ENCODE measurements around the gene CDK19. TPM values are rescaled to one million over a fixed set of nuclear protein-coding genes. Genes with fewer than 3 reads are reported as not detected.

Gene CDK19
- total RNA-seq, 1 experiment from 2014 or later = 7.0 TPM

DNA sequence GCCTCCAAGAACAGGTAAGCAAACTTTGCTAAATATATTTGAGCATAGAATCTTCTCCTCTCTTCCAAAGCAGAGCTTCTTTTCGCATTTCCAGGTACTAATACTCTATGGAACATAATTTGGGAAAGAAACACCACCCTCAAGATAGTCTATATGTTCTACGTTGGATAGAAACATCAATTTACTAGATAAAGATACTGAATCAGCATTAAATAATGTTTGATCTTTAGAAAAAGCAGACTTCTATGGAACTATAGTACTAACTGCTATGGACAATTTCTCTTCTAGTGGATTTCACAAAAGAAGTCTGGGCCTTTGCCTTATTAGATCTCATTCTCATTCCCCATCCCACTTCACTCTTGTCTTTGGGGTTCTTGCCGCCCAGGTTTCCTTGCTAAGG, 103.0 kb downstream of the CDK19 start:
- Histone ChIP-seq H2AK5ac (ENCODE audit: insufficient read length, low read length) (no peak overlapping the region), H2BK12ac (ENCODE audit: insufficient read length, low read depth, low read length) (no peak overlapping the region), H2AFZ (ENCODE audit: low read length) (no peak overlapping the region), H3K27me3 (ENCODE audit: insufficient read depth, low read length) (no peaks in the 10 kb centered on the region), H4K91ac (ENCODE audit: insufficient read length, low read depth, low read length) (no peak overlapping the region), H3K23me2 (ENCODE audit: insufficient read length, low read depth, low read length, poor library complexity, severe bottlenecking) (no peaks in the 10 kb centered on the region), H3K14ac (ENCODE audit: insufficient read depth, low read length) (no peak overlapping the region), H3K79me2 (ENCODE audit: insufficient read depth, low read length) (no peaks in the 10 kb centered on the region), H2BK5ac (ENCODE audit: insufficient read length, low read length) (no peak overlapping the region), H3K27ac (ENCODE audit: insufficient read length, low read depth, low read length) (no peak overlapping the region), H4K20me1 (ENCODE audit: control insufficient read depth, insufficient read depth, insufficient read length) (no peaks in the 10 kb centered on the region), H2BK20ac (ENCODE audit: low read depth, low read length, poor library complexity, severe bottlenecking) (no peak overlapping the region), H3K4me1 (ENCODE audit: insufficient read depth, low read length) (no peaks in the 10 kb centered on the region; the same call in 1 of the 2 replicates), H3K56ac (ENCODE audit: insufficient read length, low read depth, low read length) (no peak overlapping the region), H2BK15ac (ENCODE audit: low read depth, low read length) (no peak overlapping the region), H3K18ac (ENCODE audit: insufficient read length, low read depth, low read length) (no peak overlapping the region), H3K4ac (ENCODE audit: low read depth, low read length) (no peak overlapping the region), H3K4me2 (ENCODE audit: insufficient read depth, insufficient read length, low read length) (no peak overlapping the region), H3K9ac (ENCODE audit: extremely low read depth, insufficient read length, low read length) (no peak overlapping the region), H2BK120ac (ENCODE audit: low read depth, low read length, poor library complexity, severe bottlenecking) (no peak overlapping the region), H3K9me3 (ENCODE audit: control insufficient read depth, low read depth, low read length) (no peaks in the 10 kb centered on the region), H4K8ac (replicated peaks; ENCODE audit: insufficient read length, low read depth, low read length) (no peak overlapping the region), H4K5ac (ENCODE audit: insufficient read length, low read depth, low read length) (no peak overlapping the region), H3K79me1 (ENCODE audit: insufficient read depth, low read depth, low read length, poor library complexity, severe bottlenecking) (no peaks in the 10 kb centered on the region), H3T11ph (ENCODE audit: low read length) (no peak overlapping the region), H3K23ac (ENCODE audit: insufficient read length, low read depth, low read length) (no peak overlapping the region)
- DNase-seq = no peak
- H3K9me3 Mint-ChIP-seq = no peaks in the 10 kb centered on the region
- no peak overlapping the region for H3K4me3 Mint-ChIP-seq
- no peak overlapping the region for H3K27ac Mint-ChIP-seq
- TF ChIP-seq, protein P1, sequence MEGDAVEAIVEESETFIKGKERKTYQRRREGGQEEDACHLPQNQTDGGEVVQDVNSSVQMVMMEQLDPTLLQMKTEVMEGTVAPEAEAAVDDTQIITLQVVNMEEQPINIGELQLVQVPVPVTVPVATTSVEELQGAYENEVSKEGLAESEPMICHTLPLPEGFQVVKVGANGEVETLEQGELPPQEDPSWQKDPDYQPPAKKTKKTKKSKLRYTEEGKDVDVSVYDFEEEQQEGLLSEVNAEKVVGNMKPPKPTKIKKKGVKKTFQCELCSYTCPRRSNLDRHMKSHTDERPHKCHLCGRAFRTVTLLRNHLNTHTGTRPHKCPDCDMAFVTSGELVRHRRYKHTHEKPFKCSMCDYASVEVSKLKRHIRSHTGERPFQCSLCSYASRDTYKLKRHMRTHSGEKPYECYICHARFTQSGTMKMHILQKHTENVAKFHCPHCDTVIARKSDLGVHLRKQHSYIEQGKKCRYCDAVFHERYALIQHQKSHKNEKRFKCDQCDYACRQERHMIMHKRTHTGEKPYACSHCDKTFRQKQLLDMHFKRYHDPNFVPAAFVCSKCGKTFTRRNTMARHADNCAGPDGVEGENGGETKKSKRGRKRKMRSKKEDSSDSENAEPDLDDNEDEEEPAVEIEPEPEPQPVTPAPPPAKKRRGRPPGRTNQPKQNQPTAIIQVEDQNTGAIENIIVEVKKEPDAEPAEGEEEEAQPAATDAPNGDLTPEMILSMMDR (conservative IDR thresholded peaks at IDR 0.05) = no peak
- no CpG with 5 or more reads among the region's 3 CpGs for WGBS (ENCODE audit: extremely low coverage, insufficient read length, low lambda C conversion rate)
- no peaks in the 10 kb centered on the region for H3K27me3 Mint-ChIP-seq (ENCODE audit: low read depth)
- H3K36me3 Mint-ChIP-seq (ENCODE audit: insufficient read depth in 1 of 3, low read depth in 3 of 3) = peaks cover 3 to 10% (median 3%) of the 10 kb centered on the region in 3 experiments; a peak in 4 of 7 replicates
- H3K4me1 Mint-ChIP-seq = peaks cover 19 to 25% of the 10 kb centered on the region in 2 experiments

All from H9 (cell line).